Activated T-cell treated with anti-CD3 and anti-CD28 coated beads for 4 hours (primary cell): Measurements from ENCODE around the gene NFATC2IP.
A peak's percentile ranks its signal among the peaks of the same experiment; 100 is the strongest.
"Not testable (repeated sequence)": the region's sequence is repeated elsewhere in the genome, so short reads cannot be mapped to it uniquely, and the experiment has no call there.

Source experiments
- DNase-seq: peaks from one replicate; pipeline ENCODE4 v3.0.0-alpha.2; 2020

NFATC2IP gene

GRCh38 chr16:29000019-29000418 is 49.3 kb downstream of the NFATC2IP start:
- DNase-seq = no peak

GRCh38 chr16:29004496-29005139 is 53.9 kb downstream of the NFATC2IP start:
- not testable (repeated sequence) for DNase-seq

- peak; percentile 55 for DNase-seq
Observed at GRCh38 chr16:29007730-29008593, 57.2 kb downstream of the NFATC2IP start.

- DNase-seq = no peak
Observed at GRCh38 chr16:29009050-29009837, 58.5 kb downstream of the NFATC2IP start.

- no peak for DNase-seq
Observed at GRCh38 chr16:29009838-29010166, 59.1 kb downstream of the NFATC2IP start.

- DNase-seq = no peak
Observed at GRCh38 chr16:29011112-29011511, 60.4 kb downstream of the NFATC2IP start.

- no peak for DNase-seq
Observed at GRCh38 chr16:29011851-29012250, 61.1 kb downstream of the NFATC2IP start.

- DNase-seq = no peak
Observed at GRCh38 chr16:29012913-29013553, 62.3 kb downstream of the NFATC2IP start.

GRCh38 chr16:29014561-29015069 is 63.9 kb downstream of the NFATC2IP start:
- no peak for DNase-seq
